ENCODE measurements around the gene DPYD. TPM values are rescaled to one million over a fixed set of nuclear protein-coding genes. Genes with fewer than 3 reads are reported as not detected.

DPYD gene
- total RNA-seq, 2 donors from 2014 or later: 9.2 to 17.5 TPM

DNA sequence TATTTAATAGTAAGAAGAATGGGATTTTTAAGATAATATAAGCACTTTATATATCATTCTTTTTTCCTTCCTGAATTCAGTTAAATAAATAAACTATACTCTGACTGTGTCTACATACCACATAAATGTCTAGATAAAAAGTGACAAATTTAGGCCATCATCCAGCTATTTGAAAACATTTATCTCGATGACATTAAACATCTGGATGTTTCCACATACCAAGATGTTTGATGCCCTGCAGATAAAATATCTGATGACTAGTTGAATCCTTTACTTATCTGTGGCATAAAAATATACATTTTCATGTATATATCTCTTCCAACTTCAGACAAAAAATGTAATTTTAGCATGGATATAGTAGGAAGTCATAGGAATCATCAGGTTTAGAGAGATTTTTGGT lies 348.3 kb downstream of the DPYD start:
- no peaks in the 10 kb centered on the region for H3K9me3 Mint-ChIP-seq
- H3K27ac ChIP-seq (ENCODE audit: low read depth, low read length): no peak overlapping the region
- H3K36me3 ChIP-seq (ENCODE audit: control insufficient read depth, insufficient read depth, low read length): no peaks in the 10 kb centered on the region
- H3K36me3 Mint-ChIP-seq (ENCODE audit: low read depth): no peaks in the 10 kb centered on the region
- DNase-seq: no peak
- H3K27me3 ChIP-seq (ENCODE audit: control insufficient read depth, insufficient read depth, low read length, poor library complexity, severe bottlenecking): no peaks in the 10 kb centered on the region
- H3K27ac Mint-ChIP-seq: no peak overlapping the region
- 87 to 88% methylated on average over 1 of the region's 1 CpG for WGBS, 2 experiments (ENCODE audit: insufficient coverage in 1 of 2, insufficient read length in 1 of 2)
- H3K9ac ChIP-seq (ENCODE audit: extremely low read depth, low read length, poor library complexity, severe bottlenecking): no peak overlapping the region
- H3K4me1 ChIP-seq (ENCODE audit: control insufficient read depth, insufficient read depth, low read length): no peaks in the 10 kb centered on the region
- peaks cover 4% of the 10 kb centered on the region for H3K4me1 Mint-ChIP-seq
- no peak for TF ChIP-seq CTCF (conservative IDR thresholded peaks at IDR 0.05)
- no peak overlapping the region for H3K4me3 ChIP-seq (ENCODE audit: low read length)
- no peak overlapping the region for H3K4me3 Mint-ChIP-seq
- H3K9me3 ChIP-seq (ENCODE audit: control insufficient read depth, low read length): no peaks in the 10 kb centered on the region
- no peaks in the 10 kb centered on the region for H3K27me3 Mint-ChIP-seq (ENCODE audit: insufficient read depth)

DNA sequence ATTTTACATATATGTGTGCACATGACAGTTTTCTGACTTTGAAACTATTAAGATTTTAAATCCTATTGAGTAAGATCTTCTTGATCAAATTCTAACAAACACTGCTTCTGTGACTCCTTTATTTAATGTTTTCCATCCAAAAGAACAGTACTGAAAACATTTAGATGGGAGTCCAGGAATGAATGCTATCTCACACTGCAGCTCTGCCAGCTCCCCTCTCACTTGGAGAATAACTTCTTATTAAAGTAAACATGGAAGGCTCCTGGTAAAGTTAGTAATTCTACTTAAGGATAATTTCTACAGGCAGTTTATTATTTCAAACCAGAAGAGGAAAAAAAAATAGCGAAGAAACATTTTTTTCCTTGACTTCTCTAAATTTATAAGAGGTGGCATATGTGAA lies 349.1 kb downstream of the DPYD start:
- Histone ChIP-seq H3K36me3 (ENCODE audit: control insufficient read depth, insufficient read depth, low read length) (no peaks in the 10 kb centered on the region), H3K4me3 (ENCODE audit: low read length) (no peak overlapping the region), H3K4me1 (ENCODE audit: control insufficient read depth, insufficient read depth, low read length) (no peaks in the 10 kb centered on the region), H3K9me3 (ENCODE audit: control insufficient read depth, low read length) (no peaks in the 10 kb centered on the region), H3K9ac (ENCODE audit: extremely low read depth, low read length, poor library complexity, severe bottlenecking) (no peak overlapping the region), H3K27ac (ENCODE audit: low read depth, low read length) (no peak overlapping the region), H3K27me3 (ENCODE audit: control insufficient read depth, insufficient read depth, low read length, poor library complexity, severe bottlenecking) (no peaks in the 10 kb centered on the region)
- Mint-ChIP-seq H3K27ac (no peak overlapping the region), H3K36me3 (ENCODE audit: low read depth) (no peaks in the 10 kb centered on the region), H3K27me3 (ENCODE audit: insufficient read depth) (no peaks in the 10 kb centered on the region), H3K9me3 (no peaks in the 10 kb centered on the region), H3K4me1 (peaks cover 12% of the 10 kb centered on the region), H3K4me3 (no peak overlapping the region)
- no peak for DNase-seq
- WGBS, 2 experiments (ENCODE audit: insufficient coverage in 1 of 2, insufficient read length in 1 of 2): 86% methylated on average over 1 of the region's 1 CpG; no CpG with 5 or more reads in 1 of the 2 experiments
- no peak for TF ChIP-seq CTCF (conservative IDR thresholded peaks at IDR 0.05)

- H3K4me1 Mint-ChIP-seq: peaks cover 21% of the 10 kb centered on the region
- H3K4me3 ChIP-seq (ENCODE audit: low read length): no peak overlapping the region
- no peak overlapping the region for H3K27ac ChIP-seq (ENCODE audit: low read depth, low read length)
- H3K27me3 Mint-ChIP-seq (ENCODE audit: insufficient read depth): no peaks in the 10 kb centered on the region
- no peak for DNase-seq
- no peaks in the 10 kb centered on the region for H3K27me3 ChIP-seq (ENCODE audit: control insufficient read depth, insufficient read depth, low read length, poor library complexity, severe bottlenecking)
- H3K4me3 Mint-ChIP-seq: no peak overlapping the region
- H3K27ac Mint-ChIP-seq: no peak overlapping the region
- no peaks in the 10 kb centered on the region for H3K36me3 Mint-ChIP-seq (ENCODE audit: low read depth)
- H3K36me3 ChIP-seq (ENCODE audit: control insufficient read depth, insufficient read depth, low read length): no peaks in the 10 kb centered on the region
- TF ChIP-seq CTCF (conservative IDR thresholded peaks at IDR 0.05): no peak
- H3K9me3 Mint-ChIP-seq: no peaks in the 10 kb centered on the region
- H3K9ac ChIP-seq (ENCODE audit: extremely low read depth, low read length, poor library complexity, severe bottlenecking): no peak overlapping the region
- peaks cover 6% of the 10 kb centered on the region for H3K4me1 ChIP-seq (ENCODE audit: control insufficient read depth, insufficient read depth, low read length)
- WGBS, 2 experiments (ENCODE audit: insufficient coverage in 1 of 2, insufficient read length in 1 of 2): 94 to 95% methylated on average over 3 of the region's 3 CpGs
- H3K9me3 ChIP-seq (ENCODE audit: control insufficient read depth, low read length): no peaks in the 10 kb centered on the region
These were observed 350.1 kb downstream of the DPYD start for GRCh38 chr1:97570691-97571090.

Data from endodermal cell (in vitro differentiated cells).